Spleen (tissue), 11 donors: ENCODE data around the gene TMEM120B. TPM values are rescaled to one million over a fixed set of nuclear protein-coding genes. Genes with fewer than 3 reads are reported as not detected.

Source experiments
- DNase-seq: peaks from one replicate; pipeline ENCODE4 v3.0.0-alpha.2; 2020
- H3K27ac ChIP-seq, 8 donors: fragments of 200-600 bp; sonication (generic) in 7 of 8; 1 replicate in 4 of 8; 2 replicates in 4 of 8; pipeline versions ENCODE4 v1.5.0 to v1.8.0; 2016 to 2021; ENCODE audit warnings: inconsistent platforms in 4 of 8, mild to moderate bottlenecking in 4 of 8, moderate library complexity in 1 of 8
- H3K27me3 ChIP-seq, 7 donors: fragments of 200-600 bp; sonication (generic) in 6 of 7; replicated peaks in 1 of 7; 1 replicate in 4 of 7; 2 replicates in 3 of 7; pipeline versions ENCODE4 v1.5.0 to v1.8.0; 2016 to 2021; ENCODE audit warnings: inconsistent platforms in 3 of 7, mild to moderate bottlenecking in 1 of 7
- H3K36me3 ChIP-seq, 6 donors: fragments of 200-600 bp; sonication (generic) in 5 of 6; 1 replicate in 4 of 6; 2 replicates in 2 of 6; pipeline versions ENCODE4 v1.5.0 to v1.8.0; 2016 to 2021; ENCODE audit warnings: inconsistent platforms in 2 of 6
- H3K4me1 ChIP-seq, 6 donors: fragments of 200-600 bp; sonication (generic) in 5 of 6; 1 replicate in 3 of 6; 2 replicates in 3 of 6; pipeline versions ENCODE4 v1.5.0 to v1.8.0; 2016 to 2021; ENCODE audit warnings: inconsistent platforms in 3 of 6
- H3K4me3 ChIP-seq, 8 donors: fragments of 200-600 bp; sonication (generic) in 7 of 8; 1 replicate in 4 of 8; 2 replicates in 4 of 8; pipeline versions ENCODE4 v1.5.0 to v1.8.0; 2016 to 2021; ENCODE audit warnings: inconsistent platforms in 4 of 8, mild to moderate bottlenecking in 4 of 8, moderate library complexity in 2 of 8
- H3K9me3 ChIP-seq, 8 donors: fragments of 200-600 bp; sonication (generic) in 7 of 8; 1 replicate in 4 of 8; 2 replicates in 4 of 8; pipeline versions ENCODE4 v1.5.0 to v1.8.0; 2016 to 2021; ENCODE audit warnings: inconsistent platforms in 4 of 8
- POLR2A ChIP-seq, 3 donors: fragments of 450-650 bp; IDR thresholded peaks; one replicate each; pipeline ENCODE4 v1.5.1; 2017; ENCODE audit warnings: antibody characterized with exemption in 3 of 3, mild to moderate bottlenecking in 1 of 3
- POLR2AphosphoS5 ChIP-seq, 3 donors: sonication (generic); formaldehyde crosslinking; IDR thresholded peaks; one replicate each; pipeline ENCODE4 v1.5.1; 2017; ENCODE audit warnings: antibody characterized with exemption in 3 of 3
- WGBS, 5 donors: extraction: QIAGEN DNeasy Blood & Tissue Kit in 3 of 5; methylation state at CpG; one replicate each; pipeline versions ENCODE4 v1.1.5 to v1.1.7; 2013 to 2018; 5-methylcytosine and 5-hydroxymethylcytosine counted together
- intact Hi-C: fragments of 100-400 bp; cut with DNase I; formaldehyde crosslinking; loops from one replicate; pipeline ENCODE4 v1.15.0; 2023; ENCODE audit warnings: low total_unique reads
- polyA plus RNA-seq, 3 donors: library from polyadenylated mRNA; stranded (reverse); fragments of 200-250 nt; gene quantifications; one replicate each; pipeline ENCODE4 v1.2.1, GENCODE V29; 2013
- total RNA-seq, 7 donors: library from RNA; depleted of rRNA in 3 of 7; stranded (reverse); fragments of >200 nt in 3 of 7; fragmentation: NEBNext Ultra II Directional in 4 of 7; extraction: Animal tissue kit (Norgen Biotek cat#: 25700) in 4 of 7; gene quantifications; one replicate each; pipeline versions ENCODE4 v1.1.0 to v1.2.1, GENCODE V29; 2016 to 2021
- TF ChIP-seq, protein P1 (sequence below), 11 experiments: fragments of 200-600 bp in 7 of 11; fragments of 450-650 bp in 4 of 11; sonication (generic) in 4 of 11; IDR thresholded peaks in 8 of 11; conservative IDR thresholded peaks in 3 of 11; 1 replicate in 7 of 11; 2 replicates in 4 of 11; pipeline versions ENCODE4 v1.4.0 to v1.8.0; 2016 to 2021; ENCODE audit warnings: antibody characterized with exemption in 11 of 11, inconsistent platforms in 4 of 11, mild to moderate bottlenecking in 1 of 11
- donor health status: healthy with polysubstance abuse.
- donor health status: DM: no; HTN: no; CAD: no; lungs with moderate emphysema.
- donor health status: DM: no; HTN: no; CAD: no.
- donor health status: Bipolar disorder and iron deficiency.
- donor health status: healthy.
- donor health status: DM: no; HTN: no; CAD: no.
- donor health status: DM: yes; HTN: yes; CAD: no.

Gene TMEM120B
- total and polyA plus RNA-seq, 10 donors: 2.9 to 8.9 (median 5.8) TPM

DNA sequence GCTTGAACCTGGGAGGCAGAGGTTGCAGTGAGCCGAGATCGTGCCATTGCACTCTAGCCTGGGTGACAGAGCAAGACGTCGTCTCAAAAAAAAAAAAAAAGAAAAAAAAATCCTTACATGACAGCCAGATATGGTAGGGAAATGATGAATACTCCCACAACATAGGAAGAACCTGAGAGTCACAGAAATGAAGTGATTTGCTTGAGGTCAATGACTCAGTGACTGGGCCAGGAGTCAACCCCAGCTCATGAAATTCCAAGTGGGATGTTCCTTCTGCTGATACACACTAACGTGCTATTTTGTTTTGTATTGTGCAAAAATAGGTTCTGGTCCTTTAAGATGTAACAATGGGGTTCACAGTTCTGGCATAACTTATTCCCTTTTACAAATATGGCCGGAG is 71.9 kb downstream of the TMEM120B start:
- peaks cover 63 to 99% (median 91%) of the 10 kb centered on the region in 6 donors for H3K4me1 ChIP-seq
- peaks cover 2 to 30% (median 18%) of the 10 kb centered on the region in 6 donors for H3K36me3 ChIP-seq
- no peak for TF ChIP-seq POLR2A (IDR thresholded peaks at IDR 0.05)
- 41 to 62% (median 42%) methylated on average over 6 of the region's 6 CpGs for WGBS, 5 donors
- H3K4me3 ChIP-seq: peak overlapping the region in 1 of 8 donors; percentile 9
- intact Hi-C loops: no loop called here
- H3K9me3 ChIP-seq: no peaks in the 10 kb centered on the region
- no peak for DNase-seq
- peak overlapping the region in 7 of 8 donors; percentile 2 to 100 (median 100) for H3K27ac ChIP-seq
- no peaks in the 10 kb centered on the region for H3K27me3 ChIP-seq

DNA sequence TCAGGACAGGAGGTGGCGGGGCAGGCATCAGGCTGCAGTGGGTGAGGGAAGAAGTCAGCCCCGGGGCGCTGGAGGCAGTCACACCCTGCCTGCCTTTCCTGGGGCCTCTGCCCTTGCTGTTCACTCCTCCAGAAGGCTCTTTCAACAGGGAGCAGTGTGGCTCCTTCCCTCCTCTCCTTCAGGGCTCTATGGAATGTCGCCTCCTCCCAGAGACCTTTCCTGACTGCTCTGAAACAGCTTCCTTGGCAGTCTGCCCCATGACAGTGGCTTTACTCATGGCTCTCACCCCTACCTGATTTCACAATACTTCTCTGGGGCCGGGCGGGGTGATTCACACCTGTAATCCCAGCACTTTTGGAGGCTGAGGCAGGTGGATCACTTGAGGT is 73.9 kb downstream of the TMEM120B start:
- 27 to 51% (median 43%) methylated on average over 5 to 6 of the region's 6 CpGs for WGBS, 5 donors
- peak overlapping the region; percentile 93 to 100 (median 100) for H3K27ac ChIP-seq
- TF ChIP-seq POLR2AphosphoS5 (IDR thresholded peaks at IDR 0.05) (peak in 2 of 3 donors; percentile 25 to 37), POLR2A (IDR thresholded peaks at IDR 0.05) (no peak)
- no peaks in the 10 kb centered on the region for H3K27me3 ChIP-seq
- H3K36me3 ChIP-seq: peaks cover 0 to 17% (median 0%) of the 10 kb centered on the region in 6 donors
- DNase-seq: no peak
- peaks cover 72 to 100% (median 99%) of the 10 kb centered on the region in 6 donors for H3K4me1 ChIP-seq
- H3K9me3 ChIP-seq: no peaks in the 10 kb centered on the region
- H3K4me3 ChIP-seq: peak overlapping the region in 1 of 8 donors; percentile 80
- intact Hi-C loops: no loop called here

GRCh38 chr12:121787063-121788025 is 74.8 kb downstream of the TMEM120B start:
- H3K9me3 ChIP-seq: no peaks in the 10 kb centered on the region
- peaks cover 72 to 100% (median 99%) of the 10 kb centered on the region in 6 donors for H3K4me1 ChIP-seq
- DNase-seq: peak; percentile 91
- peaks cover 0 to 17% (median 0%) of the 10 kb centered on the region in 6 donors for H3K36me3 ChIP-seq
- TF ChIP-seq, protein P1, sequence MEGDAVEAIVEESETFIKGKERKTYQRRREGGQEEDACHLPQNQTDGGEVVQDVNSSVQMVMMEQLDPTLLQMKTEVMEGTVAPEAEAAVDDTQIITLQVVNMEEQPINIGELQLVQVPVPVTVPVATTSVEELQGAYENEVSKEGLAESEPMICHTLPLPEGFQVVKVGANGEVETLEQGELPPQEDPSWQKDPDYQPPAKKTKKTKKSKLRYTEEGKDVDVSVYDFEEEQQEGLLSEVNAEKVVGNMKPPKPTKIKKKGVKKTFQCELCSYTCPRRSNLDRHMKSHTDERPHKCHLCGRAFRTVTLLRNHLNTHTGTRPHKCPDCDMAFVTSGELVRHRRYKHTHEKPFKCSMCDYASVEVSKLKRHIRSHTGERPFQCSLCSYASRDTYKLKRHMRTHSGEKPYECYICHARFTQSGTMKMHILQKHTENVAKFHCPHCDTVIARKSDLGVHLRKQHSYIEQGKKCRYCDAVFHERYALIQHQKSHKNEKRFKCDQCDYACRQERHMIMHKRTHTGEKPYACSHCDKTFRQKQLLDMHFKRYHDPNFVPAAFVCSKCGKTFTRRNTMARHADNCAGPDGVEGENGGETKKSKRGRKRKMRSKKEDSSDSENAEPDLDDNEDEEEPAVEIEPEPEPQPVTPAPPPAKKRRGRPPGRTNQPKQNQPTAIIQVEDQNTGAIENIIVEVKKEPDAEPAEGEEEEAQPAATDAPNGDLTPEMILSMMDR (IDR thresholded peaks at IDR 0.05 in 8 of 11, conservative IDR thresholded peaks at IDR 0.05 in 3 of 11): no peak
- TF ChIP-seq POLR2A (IDR thresholded peaks at IDR 0.05): no peak
- TF ChIP-seq POLR2AphosphoS5 (IDR thresholded peaks at IDR 0.05): peak in 2 of 3 donors; percentile 80 to 84
- H3K27ac ChIP-seq: peak overlapping the region; percentile 93 to 100 (median 100)
- H3K4me3 ChIP-seq: peak overlapping the region in 2 of 8 donors; percentile 2 to 80
- 47 to 62% (median 59%) methylated on average over 16 to 17 of the region's 17 CpGs for whole genome bisulfite sequencing, 5 donors
- intact Hi-C loops: no loop called here
- H3K27me3 ChIP-seq: no peaks in the 10 kb centered on the region

DNA sequence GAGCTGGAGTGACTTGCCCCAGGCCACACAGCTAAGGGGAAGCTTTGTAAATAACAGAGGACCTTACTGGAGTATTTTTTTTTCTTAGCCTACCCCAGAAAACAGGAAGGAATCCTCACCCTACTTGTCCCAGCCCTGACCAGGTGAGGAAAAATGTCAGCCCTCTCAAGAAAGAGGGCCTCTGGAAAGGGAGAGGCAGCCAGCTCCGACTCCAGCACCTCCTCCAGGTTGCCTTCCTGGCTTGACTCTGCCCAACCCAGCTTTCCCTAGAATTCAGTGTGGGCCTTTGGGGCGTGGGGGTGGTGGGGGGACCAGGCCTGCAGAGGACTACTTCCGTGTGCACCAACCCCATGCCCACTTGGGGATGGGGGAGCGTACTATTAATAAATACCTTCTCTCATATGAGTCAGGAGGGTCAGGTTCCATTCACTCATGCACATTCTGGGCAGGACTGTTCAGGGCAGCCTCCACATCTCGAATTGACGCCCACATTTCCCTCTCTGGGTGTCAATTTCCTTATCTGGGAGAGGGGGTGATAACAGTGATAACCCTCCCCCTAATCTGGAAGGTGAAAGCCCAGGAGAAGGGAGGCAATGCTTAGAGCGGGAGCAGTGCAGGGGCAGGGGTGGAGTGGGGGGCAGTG is 75.7 kb downstream of the TMEM120B start:
- no peaks in the 10 kb centered on the region for H3K27me3 ChIP-seq
- TF ChIP-seq, protein P1 (IDR thresholded peaks at IDR 0.05 in 8 of 11, conservative IDR thresholded peaks at IDR 0.05 in 3 of 11): no peak
- TF ChIP-seq POLR2AphosphoS5 (IDR thresholded peaks at IDR 0.05) (no peak), POLR2A (IDR thresholded peaks at IDR 0.05) (no peak)
- H3K4me1 ChIP-seq: peaks cover 71 to 100% (median 99%) of the 10 kb centered on the region in 6 donors
- WGBS, 5 donors: 43 to 54% (median 51%) methylated on average over 6 to 7 of the region's 7 CpGs
- intact Hi-C loops: no loop called here
- peaks cover 0 to 17% (median 0%) of the 10 kb centered on the region in 6 donors for H3K36me3 ChIP-seq
- no peak for DNase-seq
- H3K4me3 ChIP-seq: peak overlapping the region in 2 of 8 donors; percentile 26 to 80
- H3K9me3 ChIP-seq: no peaks in the 10 kb centered on the region
- peak overlapping the region; percentile 93 to 100 (median 100) for H3K27ac ChIP-seq
